ENCODE measurements around the gene APH1B.

APH1B gene

GRCh38 chr15:63322541-63322940, 45.1 kb downstream of the APH1B start:
- no peak for DNase-seq
- Mint-ChIP-seq H3K4me3 (no peak overlapping the region), H3K36me3 (ENCODE audit: low read depth) (peaks cover 17% of the 10 kb centered on the region), H3K27me3 (ENCODE audit: low read depth, poor library complexity) (peaks cover 3% of the 10 kb centered on the region), H3K9me3 (no peaks in the 10 kb centered on the region), H3K27ac (peak overlapping the region; percentile 9), H3K4me1 (peaks cover 9% of the 10 kb centered on the region)
- TF ChIP-seq CTCF (IDR thresholded peaks at IDR 0.05) = no peak

DNA sequence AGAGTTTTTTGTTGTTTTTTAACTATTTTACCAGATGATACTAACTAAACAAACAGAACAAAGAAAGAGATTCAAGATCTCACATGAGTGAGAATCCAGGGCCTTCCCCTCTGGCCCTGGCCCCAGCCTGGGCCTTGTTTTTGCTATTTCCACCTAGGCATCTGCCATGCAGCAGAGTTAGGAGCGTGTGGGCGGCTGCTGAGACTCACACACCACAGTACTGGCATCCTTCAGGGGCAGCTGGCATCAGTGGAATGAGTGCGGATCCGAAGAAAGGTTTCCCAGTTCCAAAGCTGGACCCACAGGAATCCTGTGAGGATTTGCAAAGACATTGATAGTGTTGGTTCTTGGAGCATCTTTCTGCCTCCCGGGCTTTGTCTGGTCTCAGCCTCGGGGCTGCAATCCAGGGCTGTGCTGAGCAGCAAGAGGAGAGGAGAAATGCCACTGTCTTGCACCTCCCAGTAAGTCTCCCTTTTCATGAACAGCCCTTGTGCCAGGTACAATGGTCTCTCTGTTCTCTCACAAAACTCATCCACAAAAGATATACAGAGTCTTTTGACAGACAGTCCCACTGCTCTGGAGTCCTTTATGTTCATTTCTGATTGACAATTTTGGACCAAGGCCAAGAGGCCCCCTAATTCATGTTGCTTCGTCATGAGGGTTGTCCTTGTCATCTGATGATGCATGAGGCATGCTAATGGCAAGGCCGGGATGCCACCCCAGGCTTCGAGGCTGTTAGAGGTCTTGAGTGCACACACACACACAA, 46.6 kb downstream of the APH1B start:
- Mint-ChIP-seq H3K4me3 (no peak overlapping the region), H3K36me3 (ENCODE audit: low read depth) (peaks cover 21% of the 10 kb centered on the region), H3K4me1 (peaks cover 16% of the 10 kb centered on the region), H3K27ac (peak overlapping the region; percentile 39), H3K9me3 (no peaks in the 10 kb centered on the region), H3K27me3 (ENCODE audit: low read depth, poor library complexity) (no peaks in the 10 kb centered on the region)
- TF ChIP-seq CTCF (IDR thresholded peaks at IDR 0.05) = no peak
- no peak for DNase-seq

DNA sequence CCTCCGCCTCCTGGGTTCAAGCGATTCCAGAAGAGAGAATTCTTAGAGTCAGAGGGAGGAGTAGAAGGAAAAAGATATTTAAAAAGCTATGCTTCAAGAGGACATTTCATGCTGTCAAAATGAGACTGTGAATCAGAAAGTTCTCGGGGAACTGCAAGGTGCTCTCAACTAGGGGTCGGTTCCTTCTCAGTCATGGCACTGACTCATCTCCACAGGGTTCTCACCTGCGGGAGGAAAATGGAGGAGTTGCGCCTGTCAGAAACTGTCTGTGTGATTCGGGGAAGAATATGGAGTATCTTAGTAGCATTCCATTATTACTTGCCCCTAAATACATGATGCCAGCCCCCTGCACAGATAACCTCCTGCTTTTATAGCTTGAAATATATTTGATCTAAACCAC, 47.4 kb downstream of the APH1B start:
- no peak for DNase-seq
- H3K4me1 Mint-ChIP-seq = peaks cover 24% of the 10 kb centered on the region
- no peak overlapping the region for H3K4me3 Mint-ChIP-seq
- no peak overlapping the region for H3K27ac Mint-ChIP-seq
- H3K36me3 Mint-ChIP-seq (ENCODE audit: low read depth) = peaks cover 21% of the 10 kb centered on the region
- no peak for TF ChIP-seq CTCF (IDR thresholded peaks at IDR 0.05)
- no peaks in the 10 kb centered on the region for H3K27me3 Mint-ChIP-seq (ENCODE audit: low read depth, poor library complexity)
- no peaks in the 10 kb centered on the region for H3K9me3 Mint-ChIP-seq

DNA sequence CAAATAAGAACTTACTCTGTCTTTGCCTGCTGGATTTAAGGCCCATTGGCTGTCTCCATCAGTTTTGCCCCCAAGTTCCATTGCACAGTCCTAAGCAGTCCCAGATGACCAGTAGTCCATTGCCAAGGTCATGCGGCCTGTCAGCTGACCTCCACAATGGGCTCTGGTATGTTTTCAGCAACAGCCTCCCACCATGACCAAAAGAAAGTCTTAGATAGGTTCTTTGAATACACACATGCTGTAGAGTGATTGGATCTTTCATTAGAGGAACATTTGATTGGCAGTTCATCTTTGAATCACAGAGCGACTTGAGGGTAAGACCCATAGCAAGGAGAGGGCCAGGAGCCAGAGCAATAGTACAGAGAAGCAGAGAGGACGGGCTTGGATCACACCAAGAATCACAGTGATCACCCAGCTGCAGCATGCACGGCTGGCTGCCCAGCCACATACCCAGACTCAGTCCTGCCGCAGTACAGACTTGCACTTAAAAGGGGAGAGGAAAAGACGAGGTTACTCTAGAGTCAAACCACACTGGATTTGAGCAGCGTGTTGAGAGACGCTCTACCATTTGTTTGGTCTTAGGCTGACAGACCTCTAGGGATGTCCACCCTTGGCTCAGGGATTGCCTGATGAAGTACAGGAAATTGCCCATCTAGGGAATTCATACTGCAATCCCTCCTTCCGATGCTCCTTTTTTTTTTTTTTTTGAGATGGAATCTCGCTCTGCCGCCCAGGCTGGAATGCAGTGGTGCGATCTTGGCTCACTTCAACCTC, 50.4 kb downstream of the APH1B start:
- TF ChIP-seq CTCF (IDR thresholded peaks at IDR 0.05) = no peak
- Mint-ChIP-seq H3K4me3 (no peak overlapping the region), H3K27ac (no peak overlapping the region), H3K27me3 (ENCODE audit: low read depth, poor library complexity) (no peaks in the 10 kb centered on the region), H3K4me1 (peaks cover 47% of the 10 kb centered on the region), H3K36me3 (ENCODE audit: low read depth) (peaks cover 25% of the 10 kb centered on the region), H3K9me3 (no peaks in the 10 kb centered on the region)
- DNase-seq = peak; percentile 16

DNA sequence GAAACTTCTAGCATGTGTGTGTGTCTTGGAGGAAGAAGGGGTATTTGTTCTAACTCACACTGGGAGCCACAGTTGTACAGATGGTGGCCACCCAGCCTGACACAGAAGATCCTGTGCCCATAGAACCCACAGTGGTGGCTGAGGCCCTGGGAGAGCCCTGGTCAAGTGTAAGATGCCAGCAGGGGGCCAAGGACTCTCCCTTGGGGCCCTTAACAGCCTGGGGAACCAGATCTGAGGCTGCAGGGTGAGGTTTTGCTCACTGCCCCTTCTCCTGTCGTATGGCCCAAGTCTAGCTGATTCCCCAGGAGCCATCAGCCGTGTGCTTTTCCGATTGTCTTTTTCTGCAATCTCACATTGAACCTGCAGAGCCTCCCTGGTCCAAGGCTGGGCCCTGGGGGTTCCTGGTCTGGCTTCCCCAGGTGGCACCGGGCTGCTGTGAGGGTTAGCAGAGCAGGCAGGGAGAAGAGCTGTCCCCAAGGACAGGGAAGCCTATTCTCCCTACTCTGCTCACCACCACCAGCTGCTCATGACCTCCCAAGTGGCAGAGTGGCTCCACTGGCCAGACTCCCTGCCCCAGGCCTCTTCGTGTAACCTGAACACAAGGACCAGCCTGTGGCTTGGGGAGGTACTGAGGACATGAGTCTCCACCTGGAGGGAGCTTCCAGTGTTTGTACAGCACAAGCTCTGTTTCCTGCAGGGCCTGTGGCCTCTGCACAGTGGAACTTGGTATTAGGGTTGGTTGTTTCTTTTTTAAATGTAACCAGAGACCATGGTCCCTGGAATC, 52.4 kb downstream of the APH1B start:
- Mint-ChIP-seq H3K4me1 (peaks cover 42% of the 10 kb centered on the region), H3K27me3 (ENCODE audit: low read depth, poor library complexity) (no peaks in the 10 kb centered on the region), H3K9me3 (no peaks in the 10 kb centered on the region), H3K4me3 (no peak overlapping the region), H3K27ac (no peak overlapping the region), H3K36me3 (ENCODE audit: low read depth) (peaks cover 25% of the 10 kb centered on the region)
- TF ChIP-seq CTCF (IDR thresholded peaks at IDR 0.05) = no peak
- no peak for DNase-seq
